CD4-positive, alpha-beta T cell treated with Interleukin-6 for 4 hours (primary cell): ENCODE measurements around the gene DNMBP.
"Not testable (repeated sequence)": the region's sequence is repeated elsewhere in the genome, so short reads cannot be mapped to it uniquely, and the experiment has no call there.

Experiments used
- DNase-seq: peaks from one replicate; pipeline ENCODE4 v3.0.0-alpha.2; 2020; ENCODE audit warnings: mixed read lengths

DNMBP gene

DNA sequence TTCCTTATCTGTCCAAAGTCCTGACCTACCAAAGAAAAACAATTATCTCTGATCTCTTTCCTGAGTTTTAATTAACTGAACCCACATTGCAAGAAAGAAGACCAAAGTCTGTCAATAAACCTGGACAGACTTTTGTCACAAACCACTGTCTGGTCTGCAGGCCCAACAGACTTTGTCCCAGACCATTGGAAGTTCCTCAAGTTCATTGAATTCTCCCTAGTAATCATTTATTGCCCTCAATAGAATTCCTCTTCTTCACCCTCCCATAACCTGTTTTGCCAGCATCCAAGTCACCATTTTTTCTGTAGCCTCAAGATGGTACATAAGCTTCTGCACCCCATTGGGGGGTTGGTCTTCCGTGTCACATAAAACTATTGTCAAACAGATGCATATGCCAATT is 3.9 kb upstream of the DNMBP start:
- no peak for DNase-seq

DNA sequence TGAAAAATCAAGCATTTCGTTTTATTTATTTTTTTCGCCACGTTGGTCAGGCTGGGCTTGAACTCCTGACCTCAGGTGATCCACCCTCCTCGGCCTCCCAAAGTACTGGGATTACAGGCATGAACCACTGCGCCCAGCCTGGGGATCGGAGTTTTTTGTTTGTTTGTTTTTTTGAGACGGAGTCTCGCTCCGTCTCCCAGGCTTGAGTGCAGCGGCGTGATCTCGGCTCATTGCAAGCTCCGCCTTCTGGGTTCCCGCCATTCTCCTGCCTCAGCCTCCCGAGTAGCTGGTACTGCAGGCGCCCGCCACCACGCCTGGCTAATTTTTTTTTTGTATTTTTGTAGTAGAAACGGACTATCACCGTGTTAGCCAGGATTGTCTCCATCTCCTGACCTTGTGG is 2.2 kb upstream of the DNMBP start:
- not testable (repeated sequence) for DNase-seq

DNA sequence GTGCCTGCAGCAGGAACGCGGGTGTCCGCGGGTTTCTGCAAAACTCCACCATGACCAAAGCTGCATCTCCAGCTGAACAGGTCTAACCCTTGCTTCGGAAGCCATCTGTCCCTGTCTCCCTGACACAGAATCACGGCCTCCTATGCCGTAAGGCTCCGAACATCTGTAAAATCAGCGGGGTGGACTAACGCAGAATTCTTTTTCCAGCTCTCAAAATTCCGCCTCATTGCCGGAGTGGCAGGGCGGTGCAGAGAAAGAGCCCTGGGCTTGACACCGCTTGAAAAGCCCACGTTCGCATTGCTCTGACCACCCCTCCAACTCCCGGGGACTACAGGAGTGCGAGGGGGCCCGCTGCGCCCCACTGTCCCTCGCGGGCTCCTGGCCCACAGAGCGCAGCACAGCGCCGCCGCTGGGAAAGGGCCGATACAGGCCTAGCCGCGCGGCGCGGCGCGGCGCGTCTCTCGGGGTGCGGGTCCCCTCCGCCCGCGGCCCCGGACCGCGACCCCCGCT is 409 bp downstream of the DNMBP start:
- peak; percentile 9 for DNase-seq

DNA sequence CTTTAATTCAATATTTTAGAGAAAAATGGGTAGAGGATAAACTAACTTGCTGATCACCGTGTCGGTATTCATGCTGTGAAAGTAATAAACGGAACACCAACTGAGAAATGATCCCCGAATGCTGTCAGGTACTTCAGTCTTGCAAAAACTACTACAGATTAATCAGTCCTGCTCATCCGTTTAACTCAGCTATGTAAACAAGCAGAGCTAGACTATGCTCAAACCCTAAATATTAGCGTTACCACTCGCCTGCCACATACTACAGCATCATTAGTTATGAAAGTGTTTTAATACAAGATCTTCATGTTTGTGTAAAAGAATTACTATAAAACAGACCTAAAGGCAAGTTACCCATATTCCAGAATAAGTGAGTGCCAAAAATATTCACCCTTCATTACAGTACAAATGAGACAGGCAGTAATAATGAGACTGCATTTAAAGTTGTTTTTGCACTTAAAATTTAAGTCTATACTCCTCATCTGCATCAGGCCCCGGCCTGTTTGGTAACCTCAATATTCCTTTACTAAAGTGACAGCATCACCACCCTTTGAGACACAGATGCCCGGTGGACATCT is 952 bp downstream of the DNMBP start:
- DNase-seq = no peak

DNA sequence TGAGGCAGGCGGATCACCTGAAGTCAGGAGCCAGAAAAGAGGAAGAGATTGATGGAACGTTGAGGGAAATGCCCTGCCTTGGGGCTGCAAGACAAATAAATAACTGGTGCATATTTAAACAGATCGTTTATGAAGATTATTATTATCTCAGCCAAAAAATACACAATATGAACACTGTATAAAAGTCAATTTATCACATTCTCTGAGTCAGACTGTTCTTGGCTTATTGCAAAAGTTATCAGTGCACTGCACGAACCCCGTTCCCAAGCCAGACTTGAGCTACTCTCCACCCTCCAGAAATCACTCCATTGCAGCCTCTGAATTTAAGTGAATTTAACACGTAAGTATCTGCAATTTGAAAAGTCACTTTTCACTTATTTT is 1.6 kb downstream of the DNMBP start:
- DNase-seq = no peak

DNA sequence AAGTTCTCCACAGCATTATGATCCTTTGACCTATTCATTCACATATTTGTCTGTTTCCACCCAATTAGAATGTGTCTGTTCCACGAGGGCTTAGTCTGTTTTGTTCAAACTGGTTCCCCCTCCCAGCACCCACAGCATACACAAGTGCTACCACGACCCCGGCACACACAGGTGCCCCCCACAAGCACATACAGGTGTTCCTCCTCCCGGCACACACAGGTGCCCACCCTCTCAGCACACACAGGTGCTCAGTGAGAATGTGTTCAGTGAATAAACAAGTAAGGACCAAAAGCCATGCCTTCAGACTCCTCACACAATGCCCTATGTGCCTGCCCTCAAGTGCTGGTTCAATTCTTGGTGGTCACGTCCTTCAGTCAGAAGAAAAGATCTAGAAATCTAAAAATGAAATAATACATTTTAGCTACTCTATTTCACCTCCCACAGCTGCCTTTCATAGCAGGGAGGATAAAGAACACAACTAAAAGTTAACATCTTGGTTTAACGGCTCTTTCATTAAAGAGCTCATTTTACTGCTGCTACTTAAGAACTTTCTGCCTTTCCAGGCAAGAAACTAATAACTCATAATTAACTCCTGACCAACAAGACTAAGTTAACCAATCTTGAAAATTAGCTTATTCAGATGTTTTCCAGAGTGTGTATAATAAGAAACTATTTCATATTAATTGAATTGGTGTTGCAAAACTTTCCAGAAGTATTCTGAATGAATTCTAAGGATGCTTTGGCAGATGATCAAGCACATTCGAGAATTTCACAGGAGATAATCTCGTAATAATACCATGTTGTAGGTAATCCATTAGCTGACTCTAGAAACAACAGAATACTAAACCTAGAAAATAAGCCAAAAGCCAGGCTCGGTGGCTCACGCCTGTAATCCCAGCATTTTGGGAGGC is 2.3 kb downstream of the DNMBP start:
- DNase-seq = no peak

DNA sequence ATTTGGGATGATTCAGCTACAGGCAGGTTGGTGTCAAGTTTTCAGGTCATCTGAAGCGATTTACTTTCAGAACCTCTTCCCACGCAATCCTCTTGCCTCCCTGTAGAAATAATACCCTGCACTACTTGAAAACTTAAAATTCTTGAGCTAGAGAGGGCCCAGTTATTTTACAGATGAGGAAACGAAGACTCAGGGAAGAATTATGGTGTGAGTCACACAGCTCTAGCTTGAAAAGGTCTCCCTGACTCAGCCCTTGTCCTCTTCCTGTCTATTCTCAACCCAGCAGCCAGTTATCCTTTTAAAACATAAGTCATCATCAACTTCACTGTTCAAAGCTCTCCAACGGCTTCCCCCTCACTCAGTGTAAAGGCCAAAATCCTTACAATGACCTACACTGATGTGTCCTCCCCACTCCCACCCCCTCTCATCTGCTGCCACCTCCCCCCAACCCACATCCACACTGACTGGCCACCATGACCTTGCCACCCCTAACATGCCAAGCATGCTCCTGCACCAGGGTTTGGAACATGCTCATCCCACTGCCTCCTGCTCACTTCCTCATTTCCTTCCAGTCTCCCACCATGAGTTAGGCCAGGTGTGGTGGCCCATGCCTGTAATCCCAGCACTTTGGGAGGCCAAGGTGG is 3.4 kb downstream of the DNMBP start:
- peak; percentile 26 for DNase-seq

DNA sequence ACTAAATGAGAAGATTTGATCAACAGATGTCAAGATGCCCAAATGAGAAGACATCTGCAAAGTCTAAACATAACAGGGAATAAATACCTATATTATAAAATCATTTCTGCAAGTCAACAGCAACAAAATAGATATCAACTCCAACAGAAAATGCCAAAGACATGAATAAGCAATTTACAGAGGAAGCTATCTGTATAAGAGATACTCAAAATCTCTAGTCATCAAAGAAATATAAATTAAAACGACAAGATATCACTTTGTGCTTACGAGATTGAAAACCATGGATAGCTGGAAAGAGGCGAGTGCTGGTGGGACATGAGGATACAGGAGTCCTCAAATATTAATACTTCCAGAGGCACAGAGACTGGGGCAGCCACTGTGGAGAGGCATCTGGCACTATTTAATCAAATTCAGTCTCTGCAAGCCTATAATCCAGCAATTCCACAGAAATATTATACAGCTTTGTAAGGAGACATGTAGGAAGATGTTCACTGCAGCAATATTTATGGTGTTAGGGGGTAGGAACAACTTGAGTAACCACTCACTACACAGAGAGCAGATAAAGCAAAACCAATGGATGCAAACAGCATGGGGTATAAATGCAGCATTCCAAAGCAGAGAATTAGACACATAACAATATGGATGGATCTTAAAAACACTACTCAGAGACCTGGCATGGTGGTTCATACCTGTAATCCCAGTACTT is 4.8 kb downstream of the DNMBP start:
- no peak for DNase-seq

DNA sequence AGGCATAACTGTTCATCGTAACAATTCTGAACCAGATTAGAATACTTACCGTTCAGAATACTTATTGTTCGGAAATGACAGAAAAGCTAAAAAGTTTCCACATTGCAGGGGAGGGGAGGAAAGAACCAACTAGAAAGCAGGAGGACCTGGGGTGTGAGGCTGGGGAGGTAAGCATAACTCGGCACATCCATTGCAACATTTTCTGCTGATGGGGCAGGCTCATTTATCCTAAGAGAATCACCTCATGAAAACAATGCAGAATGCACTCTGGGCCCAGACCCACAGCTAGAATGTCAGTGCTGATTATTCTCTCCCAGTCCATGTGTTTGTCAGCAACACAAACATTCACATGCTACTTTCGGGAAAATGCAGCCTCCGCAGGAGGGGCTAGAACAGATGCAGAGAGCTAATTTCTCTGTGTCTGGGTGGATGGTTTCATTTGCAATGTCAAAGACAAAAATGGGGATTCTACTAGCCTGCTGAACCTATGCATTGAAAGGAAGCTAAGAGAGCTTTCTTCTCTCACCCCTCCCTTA is 9.6 kb downstream of the DNMBP start:
- no peak for DNase-seq

DNA sequence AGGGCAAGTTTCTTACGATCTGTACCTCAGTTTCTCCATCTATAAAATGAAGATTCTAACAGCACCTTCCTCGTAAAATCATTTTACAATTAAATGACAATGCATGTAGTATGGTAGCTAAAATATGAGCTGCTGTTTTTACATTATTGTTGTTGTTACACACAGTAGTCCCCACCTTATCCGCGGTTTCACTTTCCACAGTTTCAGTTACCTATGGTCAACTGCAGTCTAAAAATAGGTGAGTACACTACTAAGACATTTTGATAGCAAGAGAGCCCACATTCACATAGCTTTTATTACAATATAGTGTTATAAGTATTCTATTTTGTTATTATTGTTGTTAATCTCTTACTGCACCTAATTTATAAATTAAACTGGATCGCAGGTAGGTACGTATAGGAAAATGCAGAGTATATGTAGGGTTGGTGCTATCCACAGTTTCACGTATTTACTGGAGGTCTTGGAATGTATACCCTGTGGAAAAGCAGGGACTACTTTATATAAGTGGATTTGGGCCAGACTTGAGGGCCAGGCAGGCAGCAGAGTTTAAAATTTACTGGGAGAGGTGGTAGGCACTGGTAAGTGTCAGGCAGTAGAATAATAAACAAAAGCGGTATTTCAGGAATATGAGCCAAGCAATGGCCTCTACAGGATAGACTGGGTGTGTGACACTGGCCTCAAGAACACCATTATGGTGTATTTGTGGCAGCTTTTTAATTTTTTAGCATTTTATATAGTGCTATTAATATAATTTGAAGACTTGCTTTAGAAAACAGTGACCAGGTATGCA is 10.2 kb downstream of the DNMBP start:
- DNase-seq = no peak

DNA sequence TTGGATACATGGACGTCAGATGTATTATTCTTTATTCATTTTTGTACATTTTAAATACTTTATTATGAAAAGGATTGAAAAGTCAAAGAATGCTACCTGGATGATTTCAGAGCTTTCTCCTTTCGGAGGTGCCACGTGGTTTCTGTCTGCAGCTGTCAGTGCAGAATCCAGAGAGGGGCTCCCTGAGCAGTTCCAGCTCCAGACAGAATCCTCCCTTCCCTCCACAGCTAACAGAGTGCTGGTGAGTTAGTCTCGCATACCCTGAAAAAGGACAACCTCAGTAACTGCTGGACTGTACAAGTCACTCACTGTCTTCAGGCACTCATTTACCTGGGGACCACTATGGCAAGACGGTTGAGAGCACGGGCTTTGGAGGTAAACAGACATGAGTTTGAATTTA is 10.9 kb downstream of the DNMBP start:
- DNase-seq = no peak

DNA sequence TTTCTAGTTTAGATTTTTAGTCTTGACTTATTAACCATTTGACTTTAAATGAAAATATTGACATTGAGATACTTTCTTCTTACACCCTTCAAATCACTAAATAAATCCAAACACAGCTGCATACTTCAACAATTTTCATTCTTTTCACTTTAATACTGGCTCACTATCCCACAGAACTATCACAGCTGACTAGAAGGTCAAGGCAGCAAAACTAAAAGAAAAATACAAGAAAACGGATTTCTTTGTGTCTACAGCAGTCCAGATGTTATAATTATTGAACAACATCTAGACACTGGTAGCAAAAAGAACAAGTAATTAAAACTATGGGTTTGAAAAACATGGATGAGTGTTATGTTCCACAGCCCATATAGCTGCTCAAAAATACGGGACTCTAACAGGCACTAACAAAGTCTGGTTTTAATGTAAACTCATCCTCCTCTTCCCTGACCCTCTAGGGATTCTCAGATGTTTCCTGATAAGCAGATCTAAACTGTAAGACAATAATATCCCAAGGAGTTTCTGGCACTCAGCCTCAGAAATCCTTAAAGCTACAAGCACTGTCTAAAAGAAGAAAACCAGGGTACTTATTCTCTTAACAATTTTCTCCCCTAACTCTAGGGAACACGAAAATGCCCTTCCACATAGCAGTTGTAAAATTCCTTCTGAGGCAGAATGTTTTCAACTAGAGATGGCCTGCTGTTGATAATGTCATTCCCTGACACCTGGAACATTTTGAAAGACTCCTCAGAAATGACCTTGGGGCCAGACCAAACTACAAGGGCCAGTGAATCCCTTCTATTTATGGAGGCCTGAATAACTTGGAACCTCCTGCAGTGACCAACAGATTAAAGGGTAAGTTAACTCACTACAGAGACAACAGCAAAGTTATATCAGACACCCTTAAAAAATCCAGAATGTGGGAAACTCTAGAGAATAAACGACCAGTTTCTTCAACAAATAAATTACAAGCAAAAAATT is 12.8 kb downstream of the DNMBP start:
- no peak for DNase-seq

DNA sequence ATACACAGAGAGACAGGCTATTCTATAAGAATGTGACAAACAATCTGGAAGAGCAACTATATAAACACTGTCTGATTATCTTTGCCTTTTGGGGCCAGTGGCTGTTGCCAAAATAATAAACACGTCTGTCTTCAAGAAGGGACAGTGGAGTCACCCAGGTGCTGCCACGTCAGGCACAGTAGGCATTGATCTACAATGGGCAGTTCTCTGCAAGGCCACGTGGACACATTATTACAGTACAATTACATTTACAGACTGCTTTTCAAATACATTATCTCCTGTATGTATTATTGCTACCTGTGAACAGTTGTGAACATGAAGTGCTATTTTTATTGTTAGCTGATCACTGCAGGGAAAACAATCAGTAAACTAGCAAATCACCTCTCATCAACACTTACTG is 14.0 kb downstream of the DNMBP start:
- DNase-seq = no peak

DNA sequence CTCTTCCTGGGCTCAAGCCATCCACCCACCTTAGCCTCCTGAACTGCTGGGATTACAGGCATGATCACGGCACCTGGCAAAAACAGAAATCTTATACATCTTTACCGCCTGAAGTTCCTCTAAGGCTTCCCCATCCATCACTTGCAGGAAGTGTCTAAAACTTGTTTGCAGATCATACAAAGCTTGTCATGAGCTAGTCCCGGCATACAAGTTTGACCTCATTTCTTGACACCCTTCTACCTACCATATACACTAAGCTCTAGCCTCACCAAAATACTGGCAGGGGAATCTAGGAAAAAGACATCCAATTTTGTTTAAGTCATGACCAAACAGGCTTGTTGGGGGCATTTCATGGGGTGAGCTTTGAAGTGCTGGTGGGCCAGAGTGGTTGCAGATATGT is 14.5 kb downstream of the DNMBP start:
- no peak for DNase-seq

DNA sequence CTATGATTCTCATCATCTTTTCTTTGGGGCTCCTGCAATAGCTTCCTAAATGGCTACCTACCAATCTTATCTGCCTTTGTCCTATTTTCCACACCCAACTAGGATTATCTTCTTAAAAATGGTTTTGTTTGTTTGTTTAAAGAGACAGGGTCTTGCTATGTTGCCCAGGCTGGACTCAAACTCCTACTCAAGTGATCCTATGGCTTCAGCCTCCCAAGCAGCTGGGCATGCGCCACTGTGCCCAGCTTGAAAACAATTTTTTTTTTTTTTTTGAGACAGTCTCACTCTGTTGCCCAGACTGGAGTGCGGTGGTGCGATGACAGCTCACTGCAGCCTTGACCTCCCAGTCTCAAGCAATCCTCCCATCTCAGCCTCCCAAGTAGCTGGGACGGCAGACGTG is 14.9 kb downstream of the DNMBP start:
- no peak for DNase-seq

DNA sequence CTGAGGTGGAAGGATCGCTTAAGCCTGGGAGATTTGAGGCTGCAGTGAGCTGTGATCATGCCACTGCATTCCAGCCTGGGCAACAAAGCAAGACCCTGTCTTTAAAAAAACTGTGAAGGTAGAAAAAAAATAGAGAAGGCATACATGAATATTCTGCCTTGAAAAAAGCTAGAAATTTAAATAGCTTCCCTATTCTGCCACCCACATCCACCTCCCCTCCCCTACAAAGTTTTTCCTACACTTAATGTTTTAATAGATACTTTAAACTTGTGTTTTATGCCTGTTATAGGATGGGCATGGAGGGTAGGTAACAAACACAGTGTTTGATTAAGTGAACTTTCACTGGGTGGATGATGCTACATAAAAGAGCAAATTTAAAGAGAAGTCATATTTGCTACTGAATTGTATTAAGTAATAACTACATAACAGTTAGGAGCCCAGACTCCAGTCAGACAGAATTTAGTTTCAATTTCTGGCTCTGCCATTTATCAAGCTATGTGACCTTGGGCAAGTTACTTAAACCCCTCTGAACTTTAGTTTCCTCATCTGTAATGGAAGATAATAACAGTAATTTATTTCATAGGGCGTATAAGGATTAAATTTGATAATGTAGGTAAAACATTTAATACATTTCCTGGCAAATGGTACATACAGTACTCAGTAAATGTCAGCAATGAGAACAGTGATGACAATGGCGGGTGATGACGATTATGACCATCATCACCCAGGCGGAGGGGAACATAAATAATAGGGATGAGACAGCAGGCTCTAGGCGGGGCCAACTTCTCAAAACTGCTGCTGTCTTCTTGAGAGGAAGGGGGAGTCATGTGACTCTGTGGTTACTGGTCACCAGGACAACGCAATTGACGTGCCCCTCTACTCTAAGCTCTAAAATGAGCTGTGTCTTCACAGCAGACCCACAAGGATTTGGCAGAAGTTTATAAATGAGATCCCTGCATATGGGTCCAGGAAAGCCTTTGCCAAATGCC is 15.8 kb downstream of the DNMBP start:
- peak; percentile 63 for DNase-seq

DNA sequence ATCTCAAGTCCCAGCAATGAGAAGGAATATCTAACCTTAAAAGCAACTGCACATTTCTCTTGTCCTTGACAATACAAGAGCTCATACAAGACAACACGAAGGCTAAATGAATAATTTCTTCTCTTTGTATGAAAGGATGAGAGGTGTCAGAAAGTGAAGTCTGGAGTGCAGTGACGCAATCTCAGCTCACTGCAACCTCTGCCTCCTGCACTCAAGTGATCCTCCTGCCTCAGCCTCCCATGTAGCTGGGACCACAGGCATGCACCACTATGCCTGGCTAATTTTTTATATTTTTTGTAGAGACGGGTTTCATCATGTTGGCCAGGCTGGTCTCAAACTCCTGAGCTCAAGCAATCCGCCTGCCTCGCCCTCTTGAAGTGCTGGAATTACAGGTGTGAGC is 24.1 kb downstream of the DNMBP start:
- not testable (repeated sequence) for DNase-seq

DNA sequence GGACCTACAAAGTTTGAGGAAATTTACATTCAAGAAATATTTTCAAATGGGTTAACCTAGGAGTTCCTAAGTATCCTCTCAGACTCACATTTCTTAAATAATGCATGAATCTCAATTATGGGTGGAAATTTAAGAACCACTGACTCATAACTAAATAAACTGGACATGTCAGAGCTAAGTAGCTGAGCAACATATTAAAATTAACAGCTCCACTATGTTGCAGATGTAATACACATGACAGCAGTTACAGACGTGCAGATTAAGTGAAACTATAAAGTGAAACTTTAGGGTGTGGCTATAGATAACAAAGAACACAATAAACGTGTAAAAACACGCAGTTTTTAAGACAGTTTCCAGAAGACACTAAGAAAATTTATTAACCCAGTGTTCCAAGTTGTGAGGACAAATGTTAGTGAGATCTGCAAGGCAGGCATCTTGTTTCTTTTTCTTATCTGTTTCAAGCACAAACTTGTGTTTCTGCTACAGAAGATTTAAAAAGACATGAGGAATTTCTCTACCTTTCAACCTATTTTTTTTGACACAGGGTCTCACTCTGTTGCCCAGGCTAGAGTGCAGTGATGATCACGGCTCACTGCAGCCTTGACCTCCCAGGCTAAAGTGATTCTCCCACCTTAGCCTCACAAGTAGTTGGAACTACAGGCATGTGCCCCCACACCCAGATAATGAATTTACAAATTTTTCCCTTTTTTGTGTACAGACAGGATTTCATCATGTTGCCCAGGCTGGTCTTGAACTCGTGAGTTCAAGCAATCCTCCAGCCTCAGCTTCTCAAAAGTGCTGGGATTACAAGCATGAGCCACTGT is 25.3 kb downstream of the DNMBP start:
- no peak for DNase-seq
